ENCODE results near the gene TENM3.
"Not testable (repeated sequence)": the region's sequence is repeated elsewhere in the genome, so short reads cannot be mapped to it uniquely, and the experiment has no call there.

TENM3 gene

DNA sequence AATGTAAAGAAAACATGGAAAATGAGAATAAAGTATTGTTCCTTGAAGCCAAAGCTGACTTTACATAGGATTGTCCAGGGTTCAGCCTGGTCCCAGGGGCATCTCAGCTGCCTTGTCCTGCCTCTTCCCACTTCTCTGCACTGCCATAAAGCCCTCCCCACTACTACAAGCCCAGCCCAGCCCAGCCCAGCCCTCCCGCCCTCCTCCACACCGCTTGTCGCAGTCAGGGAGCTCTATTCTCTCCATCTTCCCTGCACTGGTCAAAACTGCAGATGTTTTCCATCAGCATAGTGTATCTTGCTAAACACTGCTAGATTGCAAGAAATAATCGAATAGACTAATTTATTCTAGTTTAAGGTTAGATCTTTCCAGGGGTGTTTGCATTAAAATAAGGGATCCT, 100.3 kb downstream of the TENM3 start:
- DNase-seq: peak; percentile 47

DNA sequence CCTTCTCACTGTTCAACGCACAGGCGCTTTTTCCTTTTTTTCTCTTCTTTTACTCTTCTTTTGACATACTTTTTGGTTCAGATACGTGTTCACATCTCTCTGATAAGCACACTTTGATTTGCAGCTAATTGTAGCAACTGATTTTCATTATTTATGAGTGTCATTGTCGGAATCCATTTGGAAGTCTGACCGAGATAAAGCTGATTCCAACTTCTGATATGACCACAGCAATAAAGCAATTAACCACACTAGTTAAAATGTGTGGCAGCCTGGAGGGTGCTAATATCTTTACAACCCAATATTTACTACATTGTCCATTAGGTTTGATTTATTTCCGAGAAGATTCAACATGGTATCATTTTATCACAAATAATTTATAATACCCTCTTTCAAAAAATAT, 101.8 kb downstream of the TENM3 start:
- DNase-seq: no peak

DNA sequence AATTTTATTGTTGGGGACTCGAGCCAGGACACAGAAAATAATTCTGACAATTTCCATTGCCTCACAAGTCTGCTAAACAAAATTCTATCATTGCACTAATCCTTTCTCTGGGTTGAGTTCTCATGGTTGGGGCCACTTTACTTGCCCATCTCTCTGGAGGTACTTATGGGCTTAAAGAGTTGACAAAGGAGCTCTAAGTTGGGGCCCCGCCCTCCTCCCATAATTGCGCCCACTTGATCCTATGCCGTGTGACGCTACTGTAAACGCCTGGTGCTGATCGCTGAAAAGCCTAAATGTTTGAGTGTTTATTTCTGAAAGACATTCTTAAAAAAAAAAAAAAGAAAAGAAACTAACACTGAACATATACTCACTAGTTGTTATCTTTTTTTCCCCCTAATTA, 103.0 kb downstream of the TENM3 start:
- no peak for DNase-seq

DNA sequence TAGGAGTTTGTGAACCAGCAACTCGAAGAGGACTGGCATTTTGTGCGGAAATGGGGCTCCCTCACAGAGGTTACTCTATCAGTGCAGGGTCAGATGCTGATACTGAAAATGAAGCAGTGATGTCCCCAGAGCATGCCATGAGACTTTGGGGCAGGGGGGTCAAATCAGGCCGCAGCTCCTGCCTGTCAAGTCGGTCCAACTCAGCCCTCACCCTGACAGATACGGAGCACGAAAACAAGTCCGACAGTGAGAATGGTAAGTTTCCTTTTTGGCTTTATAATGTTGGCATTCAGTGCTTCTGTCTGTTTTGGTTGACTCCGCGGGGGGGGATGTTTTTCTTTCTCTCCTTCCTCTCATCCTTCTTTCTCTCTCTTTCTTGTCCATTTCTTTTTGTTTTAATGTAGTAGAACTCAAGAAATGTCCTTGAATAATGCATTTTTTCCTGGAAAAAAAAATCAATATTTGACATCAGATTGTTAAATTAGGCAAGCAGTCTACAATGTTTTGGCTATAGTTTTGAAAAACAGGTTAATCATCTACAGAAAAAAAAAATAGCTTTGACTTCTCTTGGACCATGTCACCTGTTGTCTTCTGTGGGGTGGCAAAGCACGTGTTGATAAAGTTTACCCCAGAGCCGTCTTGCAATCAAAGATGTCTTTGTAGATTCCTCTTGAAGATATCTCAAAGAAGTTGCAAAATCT, 103.6 kb downstream of the TENM3 start:
- no peak for DNase-seq

DNA sequence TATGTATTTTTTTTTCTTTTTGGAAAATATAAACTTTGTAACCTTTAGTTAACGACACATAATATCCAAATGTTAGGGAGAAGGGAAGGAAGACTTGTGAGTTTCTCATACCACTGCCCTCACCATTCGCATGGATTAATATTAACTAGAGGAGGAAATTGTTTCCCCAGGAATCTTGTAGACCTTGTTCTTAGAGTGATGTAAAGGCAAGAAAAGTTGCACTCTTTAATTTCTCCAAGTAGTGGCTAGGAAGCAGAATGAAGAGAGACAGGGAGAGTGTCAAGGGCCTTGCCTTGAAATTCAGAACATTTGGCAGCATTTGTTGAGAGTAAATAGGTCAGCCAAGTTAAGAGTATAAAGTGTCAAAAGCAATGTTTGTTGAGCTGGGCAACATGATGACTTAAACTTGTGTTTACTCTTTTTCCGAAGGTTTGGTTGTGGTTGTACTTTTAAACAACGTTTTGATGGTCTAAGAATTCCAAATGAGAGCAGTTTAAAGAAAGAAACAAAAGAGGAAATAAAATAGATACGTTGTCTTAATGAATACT, 105.7 kb downstream of the TENM3 start:
- DNase-seq: no peak

DNA sequence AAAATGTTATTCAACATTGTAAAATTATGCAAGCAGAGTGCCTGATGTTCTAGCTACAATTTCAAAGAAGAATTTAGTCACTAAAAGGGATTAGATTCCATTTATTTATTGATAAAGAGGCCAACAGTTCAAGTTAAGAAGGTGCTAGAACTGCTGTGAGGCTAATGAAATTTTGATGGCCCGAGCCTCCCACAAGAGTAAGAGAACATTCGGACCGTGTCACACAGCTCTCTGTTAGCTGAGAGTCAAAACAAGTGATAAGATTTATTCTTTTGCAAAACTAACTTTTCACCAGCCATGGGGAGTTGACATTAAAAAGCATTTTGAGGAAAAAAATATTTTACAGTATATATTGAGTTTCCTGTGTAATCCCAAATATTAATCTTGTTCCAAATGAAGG, 106.8 kb downstream of the TENM3 start:
- DNase-seq: no peak

DNA sequence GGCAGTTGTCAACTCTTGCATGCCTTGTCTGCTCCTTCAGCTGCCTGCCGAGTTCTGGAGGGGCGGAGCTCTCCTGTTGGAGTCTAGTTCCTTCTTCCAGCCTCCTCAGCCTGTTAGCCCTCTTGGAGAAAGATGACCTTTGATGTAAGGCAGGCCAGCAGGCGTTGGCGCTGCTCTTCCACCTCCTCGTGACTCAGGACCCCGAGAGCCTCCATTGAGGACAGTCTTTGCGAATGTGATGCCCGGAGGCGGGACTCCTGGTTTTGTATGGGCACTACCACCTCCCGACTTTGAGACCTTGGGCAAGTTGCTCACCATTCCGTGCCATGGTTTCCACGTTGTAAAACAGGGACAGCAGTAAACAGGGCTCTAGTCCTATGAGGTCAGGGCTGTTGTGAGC, 108.3 kb downstream of the TENM3 start:
- no peak for DNase-seq

DNA sequence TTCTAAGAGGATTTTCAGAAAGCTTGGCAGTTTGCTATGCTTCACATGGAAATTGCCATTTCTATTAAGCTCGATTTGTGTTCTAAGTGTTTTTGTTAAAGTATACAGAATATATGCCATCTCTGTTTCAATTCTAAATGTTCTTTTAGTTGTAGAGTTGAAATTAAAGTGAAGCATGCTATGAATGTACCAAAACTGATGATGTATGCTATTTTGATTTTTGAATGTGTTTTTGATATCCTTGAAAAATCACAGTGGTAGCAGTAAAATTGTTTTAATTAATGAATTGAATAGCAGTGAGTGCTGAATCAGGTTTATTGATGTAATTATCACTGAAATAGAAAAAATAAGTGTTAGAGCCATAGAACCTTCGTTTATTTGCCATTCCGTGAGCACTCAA, 110.9 kb downstream of the TENM3 start:
- DNase-seq: no peak

DNA sequence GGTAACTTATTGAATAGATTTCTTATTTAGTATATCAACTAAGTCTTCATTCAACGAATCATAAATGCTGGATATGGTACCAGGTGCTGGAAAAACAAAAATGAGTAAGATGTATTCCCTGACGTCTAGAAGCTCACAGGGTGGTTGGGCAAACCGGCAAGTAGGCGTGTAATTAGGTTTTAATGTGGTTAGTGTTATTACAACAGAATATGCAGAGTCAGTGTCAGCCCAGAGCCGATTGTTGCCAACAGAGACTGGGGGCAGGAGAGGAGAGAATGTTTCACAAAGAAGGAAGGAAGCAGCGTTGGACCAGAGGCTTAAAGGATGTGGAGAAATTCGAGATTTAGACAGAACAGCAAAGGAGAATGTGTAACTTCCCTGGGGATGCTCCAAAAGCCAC, 111.7 kb downstream of the TENM3 start:
- DNase-seq: no peak

DNA sequence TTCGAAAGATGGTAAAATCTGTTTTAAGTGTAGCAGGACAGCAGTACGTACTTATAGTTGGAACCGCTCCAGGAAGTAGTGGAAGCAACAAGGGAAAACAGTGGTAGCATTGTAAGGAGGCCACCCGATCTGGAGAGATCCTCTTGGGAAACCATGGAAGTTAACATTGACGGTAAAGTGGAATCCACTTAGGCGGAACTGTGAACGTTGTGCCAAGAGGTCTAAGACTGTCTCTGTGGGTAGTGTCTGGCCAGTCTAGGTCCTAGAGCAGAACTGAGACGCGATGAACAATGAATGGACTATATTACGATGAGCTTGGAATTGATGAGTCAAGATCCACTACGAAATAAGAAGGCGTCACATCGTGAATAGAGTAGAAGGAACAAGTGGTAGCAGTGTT, 124.0 kb downstream of the TENM3 start:
- no peak for DNase-seq

DNA sequence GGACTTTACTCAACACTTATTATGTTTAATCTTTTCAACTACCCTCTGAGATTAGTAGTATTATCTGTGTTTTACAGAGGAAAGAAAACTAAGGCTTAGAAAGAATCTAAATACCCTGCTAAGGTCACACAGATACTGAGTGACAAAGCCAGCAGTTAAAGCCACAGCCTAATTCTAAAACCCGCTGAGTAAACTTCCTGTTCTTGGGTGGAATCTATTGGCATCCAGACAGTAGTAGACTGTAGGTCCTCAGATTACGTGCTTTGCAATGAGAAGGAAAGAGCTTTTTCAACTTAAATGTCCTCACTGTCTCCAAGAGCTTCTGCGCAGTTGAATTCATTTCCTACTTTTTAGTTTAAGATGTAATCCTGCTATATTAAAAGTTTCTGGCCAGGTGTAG, 126.0 kb downstream of the TENM3 start:
- no peak for DNase-seq

DNA sequence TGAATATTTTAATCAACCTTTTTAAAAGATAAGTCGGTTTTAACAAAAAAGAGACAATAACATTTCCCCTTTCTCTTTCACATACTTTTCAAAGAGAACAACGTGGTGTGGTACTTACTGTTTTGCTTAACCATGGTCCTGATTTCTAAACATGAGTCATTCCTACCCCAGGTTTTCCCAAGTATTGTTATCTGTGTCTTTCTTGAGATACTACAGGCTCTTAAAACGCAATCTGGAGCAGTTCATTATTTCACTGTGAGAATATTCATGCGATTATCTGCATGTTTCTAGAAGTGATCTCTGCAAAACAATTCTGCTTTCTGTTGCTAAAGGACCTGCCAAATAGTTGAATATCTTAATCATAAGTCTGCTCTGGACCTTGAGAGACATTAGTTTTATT, 127.3 kb downstream of the TENM3 start:
- DNase-seq: no peak

DNA sequence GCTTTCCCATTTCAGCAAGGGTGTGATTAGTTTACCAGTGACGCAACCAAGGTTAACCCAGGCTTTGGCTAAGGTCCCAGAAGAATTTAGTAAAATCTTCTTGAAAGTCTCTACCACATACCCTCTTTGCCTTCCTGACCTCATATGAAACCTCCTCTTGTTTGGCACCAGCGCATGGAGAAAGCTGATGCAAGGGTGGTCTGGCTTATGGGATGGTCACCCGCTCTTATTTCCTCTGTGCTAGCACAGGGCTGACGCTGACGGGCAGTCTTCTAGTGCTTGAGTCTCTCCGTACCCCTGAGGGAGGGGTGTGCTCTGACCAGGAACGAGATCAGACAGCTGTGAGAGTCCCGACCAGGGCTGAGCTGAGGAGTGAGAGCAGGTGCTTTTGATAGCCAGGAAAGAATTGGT, 137.6 kb downstream of the TENM3 start:
- no peak for DNase-seq

DNA sequence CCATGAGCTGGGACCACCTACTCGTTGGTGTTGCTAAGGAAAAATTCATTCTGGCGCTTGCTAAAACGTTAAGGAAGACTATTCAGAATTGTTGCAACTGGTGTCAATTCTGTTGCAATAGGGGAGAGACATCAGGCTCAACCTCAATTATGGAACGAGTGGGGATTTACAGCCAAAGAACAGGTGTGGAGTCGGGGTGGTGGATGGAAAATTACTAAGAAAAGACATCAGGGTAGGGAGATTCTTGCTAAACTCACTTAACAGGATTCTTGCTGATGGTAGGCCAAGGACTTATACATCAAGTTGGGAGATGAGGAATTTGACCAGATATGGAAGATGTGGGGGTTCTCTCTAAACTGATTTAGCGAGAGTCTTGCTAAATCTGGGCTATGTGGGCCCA, 139.7 kb downstream of the TENM3 start:
- no peak for DNase-seq

DNA sequence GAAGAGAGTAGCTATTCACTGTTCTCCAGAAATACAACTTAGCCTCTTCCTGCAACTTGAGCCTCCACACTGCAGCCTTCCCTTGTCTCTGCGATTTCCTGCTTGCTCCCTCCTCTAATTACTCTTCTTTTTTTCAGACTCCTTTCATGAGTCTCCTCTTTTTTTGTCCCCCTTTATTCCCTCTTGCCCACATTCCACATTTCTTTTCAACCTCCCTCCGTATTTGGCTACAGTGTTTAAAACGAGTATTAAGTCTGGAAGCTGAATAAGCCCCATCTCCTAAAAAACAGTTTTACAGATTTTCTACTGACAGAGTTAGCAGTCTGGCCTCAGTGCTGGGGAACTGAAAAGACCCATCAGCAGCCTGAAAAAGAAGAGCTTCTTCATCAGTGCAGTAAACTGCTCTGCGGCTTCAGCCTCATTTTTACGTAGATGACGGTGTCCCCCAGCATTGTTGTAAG, 141.5 kb downstream of the TENM3 start:
- no peak for DNase-seq

DNA sequence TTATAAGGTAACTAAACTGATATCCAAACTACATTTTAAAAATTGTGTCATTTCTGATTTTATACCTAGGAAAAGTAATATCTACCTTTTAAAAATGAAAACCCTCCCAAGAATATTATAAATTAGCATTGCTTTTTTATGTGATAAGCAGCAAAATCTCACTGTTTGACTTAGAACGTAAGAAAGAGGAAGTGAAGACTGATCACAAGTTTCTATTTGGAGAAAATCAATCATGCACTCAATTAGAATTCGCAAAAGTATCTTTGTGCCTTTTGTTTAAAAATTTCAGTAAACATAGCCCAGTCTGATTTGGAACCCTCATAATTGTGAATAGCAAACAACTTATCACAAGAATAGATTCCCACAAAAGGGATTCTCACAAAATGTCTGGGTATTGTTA, 142.7 kb downstream of the TENM3 start:
- DNase-seq: no peak

DNA sequence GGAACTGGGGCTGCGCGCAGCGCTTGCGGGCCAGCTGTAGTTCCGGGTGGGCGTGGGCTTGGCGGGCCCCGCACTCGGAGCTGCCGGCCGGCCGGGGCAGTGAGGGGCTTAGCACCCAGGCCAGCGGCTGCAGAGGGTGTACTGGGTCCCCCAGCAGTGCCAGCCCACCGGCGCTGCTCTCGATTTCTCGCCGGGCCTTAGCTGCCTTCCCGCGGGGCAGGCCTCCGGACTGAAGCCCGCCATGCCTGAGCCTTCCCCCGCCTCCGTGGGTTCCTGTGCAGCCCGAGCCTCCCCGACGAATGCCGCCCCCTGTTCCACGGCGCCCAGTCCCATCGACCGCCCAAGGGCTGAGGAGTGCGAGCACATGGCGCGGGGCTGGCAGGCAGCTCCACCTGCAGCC, 143.4 kb downstream of the TENM3 start:
- DNase-seq: not testable (repeated sequence)

DNA sequence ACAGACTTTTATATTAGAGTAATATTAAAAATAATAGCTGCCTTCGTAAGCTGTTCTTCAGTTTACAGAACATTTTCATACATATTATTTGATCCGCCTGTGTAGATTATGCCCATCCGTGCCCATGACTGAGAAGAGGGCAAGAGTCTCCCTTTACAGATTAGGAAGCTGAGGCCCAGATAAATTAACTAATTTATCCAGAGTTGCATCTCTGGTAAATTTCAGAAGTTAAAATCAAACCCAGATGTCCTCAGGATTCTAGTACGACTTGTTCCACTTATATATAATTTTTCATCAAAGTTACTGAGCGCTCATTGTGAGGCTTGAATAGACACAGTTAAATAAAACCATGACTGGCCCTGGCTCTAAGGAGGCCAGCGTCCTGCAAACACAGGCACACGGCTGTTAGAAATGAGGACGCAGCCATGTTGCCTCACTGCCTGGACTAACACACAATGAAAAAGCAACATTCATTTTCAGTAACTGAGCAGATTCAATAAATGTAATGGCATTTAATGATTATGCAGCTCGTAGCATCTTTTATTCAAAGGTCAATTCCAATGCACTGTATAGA, 148.0 kb downstream of the TENM3 start:
- DNase-seq: no peak

DNA sequence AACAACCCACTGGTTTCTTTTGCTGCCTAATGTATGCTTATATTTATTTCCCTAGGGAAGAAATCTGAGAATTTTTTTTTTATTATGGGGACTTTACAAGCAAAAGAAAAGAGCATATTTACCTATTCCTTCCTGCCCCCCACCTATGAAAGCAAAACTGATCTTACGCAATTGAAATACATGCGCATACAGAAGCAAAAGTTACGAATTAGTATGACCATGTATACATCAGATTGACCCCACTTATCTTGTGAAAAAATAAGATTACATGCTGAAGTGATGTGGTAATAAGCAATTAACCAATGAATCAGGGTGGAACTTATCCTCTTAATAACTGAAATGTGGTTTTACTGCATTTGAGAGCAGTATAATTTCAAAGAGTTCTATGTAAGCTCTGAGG, 151.0 kb downstream of the TENM3 start:
- no peak for DNase-seq

DNA sequence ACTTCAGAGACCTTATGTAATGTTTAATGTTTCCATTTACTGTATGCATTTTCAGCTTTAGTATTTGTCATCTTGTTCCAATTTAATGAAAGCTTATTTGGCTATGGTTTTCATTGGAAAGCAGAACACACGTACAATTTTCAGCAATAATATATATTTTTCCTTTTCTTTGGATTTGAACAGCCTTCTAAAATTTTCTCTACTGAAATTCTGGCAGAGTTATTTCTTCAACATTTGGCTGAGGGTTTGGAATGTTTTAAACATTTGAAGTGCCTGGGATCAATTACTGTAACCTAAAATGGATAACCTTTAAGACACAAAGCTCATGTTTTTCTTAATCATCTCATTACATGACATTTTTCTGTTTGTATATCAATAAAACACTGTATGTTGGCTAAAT, 156.9 kb downstream of the TENM3 start:
- DNase-seq: no peak

DNA sequence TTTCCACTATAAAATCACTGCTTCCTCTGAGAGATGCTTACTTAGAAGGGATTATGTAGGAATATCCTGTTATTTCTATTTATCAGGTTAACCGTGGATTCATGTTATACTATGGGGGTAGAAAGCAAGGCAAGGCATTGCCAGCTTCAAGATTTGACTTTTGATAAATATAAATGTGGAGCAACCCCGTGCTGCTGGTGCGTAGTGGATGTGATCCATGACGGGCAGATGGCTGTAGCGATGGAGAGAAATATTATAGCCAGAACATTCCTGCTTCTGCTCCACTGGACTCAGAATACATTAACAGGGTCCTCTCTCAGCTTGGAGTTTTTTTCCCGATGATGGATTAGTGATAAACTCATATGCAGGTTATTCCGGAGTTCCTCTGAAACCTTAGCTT, 157.6 kb downstream of the TENM3 start:
- no peak for DNase-seq

DNA sequence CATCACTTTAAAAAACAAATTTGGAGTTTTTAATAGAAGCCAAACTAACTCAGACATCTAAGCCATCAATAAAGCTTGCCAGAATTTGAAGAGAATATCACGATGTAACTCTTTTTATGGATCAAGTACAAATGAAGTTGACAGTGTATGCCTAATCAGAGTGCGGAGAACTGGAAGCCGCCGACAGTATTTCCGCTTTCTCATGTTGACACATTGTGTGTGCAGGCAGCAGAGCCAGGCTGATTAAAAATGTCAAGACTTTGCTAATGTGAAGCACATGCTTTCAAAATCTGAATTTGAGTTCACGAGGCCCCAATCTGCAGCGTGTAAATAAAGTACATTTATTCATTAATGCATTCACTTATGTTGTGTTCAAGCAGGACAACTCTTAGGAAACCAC, 161.2 kb downstream of the TENM3 start:
- DNase-seq: no peak

DNA sequence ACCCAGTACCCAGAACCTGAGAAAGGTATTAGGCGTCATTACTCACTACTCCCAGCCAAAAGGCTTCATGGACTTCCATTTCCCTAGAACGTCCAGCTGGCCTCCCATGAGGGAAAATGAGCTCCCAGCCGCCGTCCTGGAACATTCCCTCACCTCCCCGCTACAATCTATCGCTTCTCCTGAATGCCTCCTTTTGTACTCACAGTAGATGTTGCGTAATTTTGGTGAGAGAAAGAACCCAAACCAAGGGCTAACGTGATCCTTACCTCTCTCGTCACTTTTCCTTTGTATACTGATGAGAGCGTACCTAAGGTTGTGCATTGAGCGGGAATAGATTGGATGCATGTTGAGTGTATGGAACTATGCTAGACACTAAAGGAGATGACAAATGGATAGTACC, 161.9 kb downstream of the TENM3 start:
- no peak for DNase-seq

DNA sequence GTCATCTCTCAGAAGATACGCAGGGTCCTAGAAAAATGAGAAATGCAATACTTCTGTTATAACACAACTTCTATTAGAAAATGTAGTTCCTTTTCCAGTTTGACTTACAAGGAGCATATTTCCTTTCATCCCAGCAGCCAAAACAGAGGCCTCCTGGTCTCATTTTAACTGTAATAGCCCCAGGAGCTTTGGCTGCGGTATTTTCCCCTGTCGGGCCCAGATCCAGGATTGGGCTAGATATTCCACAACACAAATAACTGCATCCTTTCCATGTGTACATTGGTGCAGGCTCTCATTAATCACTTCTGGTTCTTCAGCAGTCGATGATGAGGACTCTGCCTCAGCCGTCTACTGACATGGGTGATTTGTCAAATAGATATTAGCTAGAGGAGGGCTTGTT, 166.1 kb downstream of the TENM3 start:
- DNase-seq: no peak

DNA sequence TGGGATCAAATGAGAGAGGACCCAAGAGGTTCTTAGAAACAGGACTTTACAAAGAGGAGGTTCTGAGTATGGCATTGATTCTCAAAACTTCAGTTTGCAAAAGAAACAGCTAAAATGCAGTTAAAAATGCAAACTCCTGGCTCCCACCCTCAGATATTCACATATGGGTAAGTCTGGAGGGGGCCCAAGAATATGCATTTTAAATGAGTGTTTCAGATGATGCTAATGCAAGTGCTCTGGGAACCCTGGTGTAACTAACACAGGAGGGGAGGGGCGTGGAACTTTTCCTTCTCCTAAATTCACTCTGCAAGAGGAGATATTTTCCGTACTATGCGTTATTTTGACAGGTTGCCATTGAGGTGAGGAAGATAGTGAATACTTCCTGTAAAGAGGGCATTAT, 168.2 kb downstream of the TENM3 start:
- no peak for DNase-seq
